HCT116 (cell line): ENCODE measurements around the gene GNMT. TPM values are rescaled to one million over a fixed set of nuclear protein-coding genes. Genes with fewer than 3 reads are reported as not detected.

Experiments
- ATAC-seq: fragments of 200-7000 bp; cut with Tn5 transposase; 2 replicates; pipeline ENCODE4 v1.9.1; 2020; ENCODE audit warnings: mild to moderate bottlenecking, moderate library complexity
- BruUV-seq: library from RNA; stranded (reverse); fragments of 400-500 nt; replicated peaks from 2 replicates; lab custom pipeline; 2021; lab: Mats Ljungman, UMichigan
- CTCF ChIA-PET: fragments of 300-600 bp; sonication (Branson Sonifier 250); formaldehyde crosslinking; loops from one replicate; lab custom pipeline; 2021; ENCODE audit warnings: antibody characterized with exemption; lab: Charles Lee
- POLR2A ChIA-PET: fragments of 300-600, 350-600 bp; sonication (Branson Sonifier 250); formaldehyde crosslinking; loops from one replicate; lab custom pipeline; 2021; ENCODE audit warnings: antibody characterized with exemption; lab: Charles Lee
- RAD21 ChIA-PET, 2 experiments: fragments of 300-600 bp; sonication (Branson Sonifier 250); formaldehyde crosslinking; loops; one replicate each; lab custom pipeline; 2023; ENCODE audit warnings: low total read pairs in 2 of 2; ENCODE audit not compliant: uncharacterized antibody in 2 of 2, unreplicated experiment in 2 of 2, low non-redundant PET in 1 of 2; lab: Charles Lee
- DNase-seq: peaks from one replicate; pipeline ENCODE4 v3.0.0-alpha.2; 2010; ENCODE audit warnings: low read depth, low spot score
- H2AFZ ChIP-seq: fragments of 200-600 bp; shearing (Covaris generic), sonication (generic); 2 replicates; pipeline ENCODE4 v1.6.1; 2017; ENCODE audit warnings: low read depth, mixed run types, mixed read lengths, antibody characterized with exemption, low read length; ENCODE audit not compliant: poor library complexity, severe bottlenecking
- H3K27ac ChIP-seq: 2 replicates; pipeline ENCODE4 v1.5.1; 2012; ENCODE audit warnings: low read depth, low read length
- H3K27me3 ChIP-seq: fragments of 200-600 bp; sonication (generic); 2 replicates; pipeline ENCODE4 v1.6.1; 2016; ENCODE audit warnings: mixed run types, low read length, mixed read lengths; ENCODE audit not compliant: insufficient read depth
- H3K36me3 ChIP-seq, 2 experiments: fragments of 200-500 bp in 1 of 2; fragments of 200-600 bp in 1 of 2; sonication (Bioruptor generic) in 1 of 2; sonication (generic) in 1 of 2; 2 replicates each; pipeline versions ENCODE4 v1.5.1 to v1.6.1; 2014 to 2016; ENCODE audit warnings: low read length in 2 of 2, inconsistent platforms in 1 of 2, mixed read lengths in 1 of 2, mixed run types in 1 of 2; ENCODE audit not compliant: insufficient read depth in 2 of 2, control insufficient read depth in 1 of 2
- H3K4me1 ChIP-seq, 2 experiments: fragments of 200-600 bp in 1 of 2; sonication (generic) in 1 of 2; 2 replicates each; pipeline versions ENCODE4 v1.5.1 to v1.6.1; 2012 to 2017; ENCODE audit warnings: low read length in 2 of 2, inconsistent platforms in 1 of 2, mild to moderate bottlenecking in 1 of 2, mixed read lengths in 1 of 2, mixed run types in 1 of 2, moderate library complexity in 1 of 2; ENCODE audit not compliant: insufficient read depth in 2 of 2, control insufficient read depth in 1 of 2
- H3K4me2 ChIP-seq: fragments of 200-600 bp; sonication (generic); 2 replicates; pipeline ENCODE4 v1.6.1; 2017; ENCODE audit warnings: mixed run types, low read length, mixed read lengths
- H3K4me3 ChIP-seq, 2 experiments: fragments of 200-600 bp in 1 of 2; sonication (generic) in 1 of 2; replicated peaks in 1 of 2; 2 replicates each; pipeline ENCODE4 v1.5.1; 2011 to 2016; ENCODE audit warnings: low read length in 2 of 2, control low read depth in 1 of 2, low read depth in 1 of 2, mild to moderate bottlenecking in 1 of 2, mixed read lengths in 1 of 2, mixed run types in 1 of 2
- H3K79me2 ChIP-seq: fragments of 200-600 bp; sonication (generic); 2 replicates; pipeline ENCODE4 v1.6.1; 2017; ENCODE audit warnings: mild to moderate bottlenecking, mixed run types, low read length, moderate library complexity, mixed read lengths; ENCODE audit not compliant: insufficient read depth
- H3K9ac ChIP-seq: fragments of 200-600 bp; sonication (generic); 2 replicates; pipeline ENCODE4 v1.6.1; 2016; ENCODE audit warnings: low read length, mixed read lengths
- H3K9me2 ChIP-seq: fragments of 200-600 bp; sonication (generic), shearing (Covaris generic); 2 replicates; pipeline ENCODE4 v1.6.1; 2017; ENCODE audit warnings: mixed run types, mild to moderate bottlenecking, moderate library complexity; ENCODE audit not compliant: insufficient read depth
- H3K9me3 ChIP-seq, 2 experiments: fragments of 200-500 bp in 1 of 2; fragments of 200-600 bp in 1 of 2; sonication (Bioruptor generic) in 1 of 2; sonication (generic) in 1 of 2; 2 replicates each; pipeline ENCODE4 v1.6.1; 2014 to 2017; ENCODE audit warnings: low read length in 2 of 2, mixed read lengths in 2 of 2, inconsistent platforms in 1 of 2, low read depth in 1 of 2, mild to moderate bottlenecking in 1 of 2, mixed run types in 1 of 2, moderate library complexity in 1 of 2; ENCODE audit not compliant: control insufficient read depth in 1 of 2, insufficient read depth in 1 of 2
- H4K20me1 ChIP-seq: fragments of 200-600 bp; sonication (generic), shearing (Covaris generic); 2 replicates; pipeline ENCODE4 v1.6.1; 2017; ENCODE audit warnings: mixed run types, mild to moderate bottlenecking, moderate library complexity; ENCODE audit not compliant: insufficient read depth
- ATF3 ChIP-seq: IDR thresholded peaks from 2 replicates; pipeline ENCODE4 v1.6.1; 2012
- CBX3 ChIP-seq: IDR thresholded peaks from 2 replicates; pipeline ENCODE4 v1.6.1; 2012; ENCODE audit warnings: low read depth
- CEBPB ChIP-seq: IDR thresholded peaks from 2 replicates; pipeline ENCODE4 v1.6.1; 2012; ENCODE audit warnings: low read depth
- CTCF ChIP-seq, 3 experiments: fragments of 200-600 bp in 1 of 3; sonication (generic) in 1 of 3; IDR thresholded peaks in 2 of 3; conservative IDR thresholded peaks in 1 of 3; 2 replicates each; pipeline ENCODE4 v1.5.1; 2012 to 2017; ENCODE audit warnings: low read depth in 2 of 3, low read length in 2 of 3, antibody characterized with exemption in 1 of 3, borderline replicate concordance in 1 of 3, control low read depth in 1 of 3, mild to moderate bottlenecking in 1 of 3, mixed read lengths in 1 of 3, mixed run types in 1 of 3, moderate library complexity in 1 of 3; ENCODE audit not compliant: insufficient read depth in 1 of 3
- EGR1 ChIP-seq: IDR thresholded peaks from 2 replicates; pipeline ENCODE4 v1.6.1; 2012; ENCODE audit warnings: low read depth
- EZH2 ChIP-seq: fragments of 200-600 bp; sonication (generic); IDR thresholded peaks from 2 replicates; pipeline ENCODE4 v1.6.1; 2017; ENCODE audit warnings: antibody characterized with exemption, mixed run types
- EZH2phosphoT487 ChIP-seq: fragments of 200-600 bp; IDR thresholded peaks from 2 replicates; pipeline ENCODE4 v1.6.1; 2018; ENCODE audit warnings: antibody characterized with exemption, borderline replicate concordance
- FOSL1 ChIP-seq: IDR thresholded peaks from 2 replicates; pipeline ENCODE4 v1.6.1; 2012; ENCODE audit warnings: low read depth
- JUND ChIP-seq: IDR thresholded peaks from 2 replicates; pipeline ENCODE4 v1.6.1; 2012
- MAX ChIP-seq: IDR thresholded peaks from 2 replicates; pipeline ENCODE4 v1.6.1; 2012
- POLR2A ChIP-seq: IDR thresholded peaks from 2 replicates; pipeline ENCODE4 v1.7.0; 2011; ENCODE audit warnings: borderline replicate concordance; ENCODE audit not compliant: insufficient read depth, insufficient read length; ENCODE audit errors: extremely low read depth
- POLR2AphosphoS5 ChIP-seq: IDR thresholded peaks from 2 replicates; pipeline ENCODE4 v1.6.1; 2011; ENCODE audit warnings: mild to moderate bottlenecking, low read depth, low read length, moderate library complexity
- REST ChIP-seq: IDR thresholded peaks from 2 replicates; pipeline ENCODE4 v1.6.1; 2012; ENCODE audit warnings: low read depth
- SIN3A ChIP-seq: IDR thresholded peaks from 2 replicates; pipeline ENCODE4 v1.6.1; 2012; ENCODE audit warnings: low read depth
- SP1 ChIP-seq: IDR thresholded peaks from 2 replicates; pipeline ENCODE4 v1.6.1; 2012; ENCODE audit warnings: low read depth
- SRF ChIP-seq: IDR thresholded peaks from 2 replicates; pipeline ENCODE4 v1.6.1; 2012; ENCODE audit warnings: low read depth
- TCF7L2 ChIP-seq: IDR thresholded peaks from 2 replicates; pipeline ENCODE4 v1.7.0; 2011; ENCODE audit warnings: borderline replicate concordance, inconsistent platforms; ENCODE audit not compliant: insufficient read depth, insufficient read length; ENCODE audit errors: extremely low read depth
- ZBTB33 ChIP-seq: IDR thresholded peaks from 2 replicates; pipeline ENCODE4 v1.6.1; 2011; ENCODE audit warnings: mild to moderate bottlenecking, low read length, moderate library complexity; ENCODE audit not compliant: insufficient replicate concordance; ENCODE audit errors: extremely low read depth
- ZFX ChIP-seq: fragments of 450-650 bp; IDR thresholded peaks from 2 replicates; pipeline ENCODE4 v1.6.1; 2017
- ZNF274 ChIP-seq: fragments of 200-500 bp; sonication (Bioruptor generic); IDR thresholded peaks from 2 replicates; pipeline ENCODE4 v1.6.1; 2014; ENCODE audit warnings: mild to moderate bottlenecking, low read depth, low read length, inconsistent platforms
- intact Hi-C: fragments of 100-400 bp; cut with micrococcal nuclease; formaldehyde crosslinking; loops from 2 replicates; pipeline ENCODE4 v1.10.0; 2022
- total RNA-seq: library from RNA; stranded (reverse); gene quantifications from one replicate; pipeline ENCODE4 v1.2.1, GENCODE V29; 2021; ENCODE audit not compliant: unreplicated experiment

Gene GNMT
- total RNA-seq, 1 experiment from 2014 or later = 0.57 TPM

GRCh38 chr6:42988486-42989020 lies 28.0 kb downstream of the GNMT start:
- Histone ChIP-seq H3K9me2 (no peaks in the 10 kb centered on the region), H3K36me3 (peaks cover 5 to 13% of the 10 kb centered on the region in 2 experiments; a peak in 3 of 4 replicates), H3K27ac (no peak overlapping the region), H3K9me3 (no peaks in the 10 kb centered on the region), H3K79me2 (peaks cover 34% of the 10 kb centered on the region), H3K4me3 (no peak overlapping the region), H4K20me1 (no peaks in the 10 kb centered on the region), H3K27me3 (no peaks in the 10 kb centered on the region), H3K4me1 (peaks cover 6 to 18% of the 10 kb centered on the region in 2 experiments; a peak in 3 of 4 replicates), H2AFZ (no peak overlapping the region), H3K4me2 (no peak overlapping the region), H3K9ac (no peak overlapping the region)
- BruUV-seq = no TSS peak
- DNase-seq = no peak
- POLR2A ChIA-PET = interaction anchor here (1.1 kb wide), 1 partner anchor 10 kb away, joined by 6 read pairs; the partner anchor contains the start of gene PEX6
- intact Hi-C loops = no loop called here
- no peak for ATAC-seq
- CTCF ChIA-PET = no interaction called here
- TF ChIP-seq EZH2 (no peak), CTCF (IDR thresholded peaks at IDR 0.05 in 2 of 3, conservative IDR thresholded peaks at IDR 0.05 in 1 of 3; ENCODE audit: borderline replicate concordance in 1 of 3, insufficient read depth in 1 of 3, low read depth in 2 of 3, low read length in 2 of 3) (no peak), JUND (no peak), CBX3 (no peak), EZH2phosphoT487 (no peak), POLR2A (no peak), ZNF274 (no peak), TCF7L2 (no peak), FOSL1 (no peak), REST (no peak), ZBTB33 (no peak), SIN3A (no peak), MAX (no peak), SP1 (no peak), POLR2AphosphoS5 (no peak), SRF (no peak), ATF3 (no peak), ZFX (no peak), CEBPB (no peak), EGR1 (no peak)
- RAD21 ChIA-PET = no interaction called here
